ENCODE measurements around the gene LRRC25.

DNA sequence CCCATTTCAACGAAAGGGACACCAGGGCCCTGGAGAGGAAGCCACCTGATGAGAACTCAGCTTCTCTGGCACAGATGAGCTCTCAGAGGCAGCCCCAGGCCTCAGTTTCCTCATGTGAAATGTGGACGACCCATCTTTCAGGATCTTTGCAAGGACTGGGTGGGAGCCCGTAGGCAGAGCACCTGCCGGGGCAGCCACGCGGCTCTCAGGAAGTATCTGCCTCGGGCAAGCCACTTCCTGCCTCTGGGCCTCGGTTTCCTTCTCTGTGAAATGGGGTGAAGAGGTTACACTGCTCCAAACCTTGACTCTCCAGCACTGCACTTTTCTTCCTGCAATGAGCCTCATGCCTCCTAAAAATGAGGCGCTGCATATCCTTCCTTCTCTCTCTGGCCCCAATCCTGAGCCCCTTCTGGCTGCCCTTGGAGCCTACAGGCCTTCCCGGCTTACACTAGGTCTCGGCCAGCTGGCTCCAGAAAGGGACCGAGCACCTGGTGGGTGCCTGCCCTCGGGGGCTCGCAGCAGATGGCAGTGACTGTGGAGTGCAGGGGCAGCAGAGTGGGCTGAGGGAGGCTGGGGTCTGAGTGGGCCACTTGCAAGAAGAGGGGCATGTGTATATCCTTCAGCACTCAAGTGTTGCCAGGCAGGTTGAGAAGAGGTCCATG lies 25.2 kb upstream of the LRRC25 start:
- no peak for TF ChIP-seq POLR2AphosphoS5 (IDR thresholded peaks at IDR 0.05; ENCODE audit: borderline replicate concordance, low read depth, low read length)
- TF ChIP-seq FOXP2 (optimal IDR thresholded peaks at IDR 0.05; ENCODE audit: control extremely low read depth, extremely low read length, insufficient read depth) = no peak

All from SK-N-MC (cell line).